HL-60 (cell line): Measurements from ENCODE around the gene SSNA1.

Experiments used
- DNase-seq, 2 experiments: peaks; one replicate each; pipeline ENCODE4 v3.0.0-alpha.2; 2010 to 2020; ENCODE audit warnings: low read depth in 1 of 2, low spot score in 1 of 2
- H3K27ac ChIP-seq: fragments of 250-450 bp; sonication (Bioruptor Pico); replicated peaks from 2 replicates; pipeline ENCODE4 v1.5.1; 2020; ENCODE audit warnings: mild to moderate bottlenecking, moderate library complexity
- H3K27me3 ChIP-seq: fragments of 250-450 bp; sonication (Bioruptor Pico); 2 replicates; pipeline ENCODE4 v1.5.1; 2021; ENCODE audit warnings: mild to moderate bottlenecking, moderate library complexity; ENCODE audit not compliant: insufficient read depth, poor library complexity, severe bottlenecking
- H3K4me3 ChIP-seq: replicated peaks from 2 replicates; pipeline ENCODE4 v1.5.1; 2011; ENCODE audit warnings: mild to moderate bottlenecking, control low read depth, low read length; ENCODE audit not compliant: insufficient read depth
- CTCF ChIP-seq: IDR thresholded peaks from one replicate; pipeline ENCODE4 v1.5.1; 2011; ENCODE audit warnings: low read length, control low read depth, inconsistent platforms; ENCODE audit not compliant: insufficient read depth
- GABPA ChIP-seq: IDR thresholded peaks from 2 replicates; pipeline ENCODE4 v1.6.1; 2012; ENCODE audit warnings: low read depth
- POLR2AphosphoS5 ChIP-seq: IDR thresholded peaks from 2 replicates; pipeline ENCODE4 v1.6.1; 2012; ENCODE audit warnings: low read depth
- SPI1 ChIP-seq: IDR thresholded peaks from 2 replicates; pipeline ENCODE4 v1.6.1; 2012; ENCODE audit warnings: low read depth, mild to moderate bottlenecking, borderline replicate concordance
- TF ChIP-seq, protein P1 (sequence below): IDR thresholded peaks from 2 replicates; pipeline ENCODE4 v1.6.1; 2012; ENCODE audit warnings: low read depth; ENCODE audit not compliant: insufficient replicate concordance

SSNA1 gene

DNA sequence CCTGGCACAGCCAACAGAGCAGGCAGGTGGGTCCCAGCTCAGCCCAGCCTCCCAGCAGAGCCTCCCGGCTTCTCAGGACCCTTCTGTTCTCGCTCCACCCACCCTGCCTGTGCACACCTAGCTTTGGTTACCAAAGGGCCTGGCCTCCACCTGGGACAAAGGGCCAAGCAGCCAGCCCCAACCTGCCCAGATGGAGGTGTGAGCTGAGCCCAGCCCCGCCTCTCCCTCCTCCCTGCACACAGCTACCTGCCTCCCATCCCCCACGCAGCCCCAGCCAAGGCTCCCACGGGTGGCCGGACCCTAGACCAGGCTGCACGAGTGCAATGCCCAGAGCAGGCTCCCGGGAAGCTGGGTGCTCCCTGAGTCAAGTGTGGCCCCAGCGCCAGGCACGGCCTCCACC is 6.4 kb downstream of the SSNA1 start:
- TF ChIP-seq, protein P1, sequence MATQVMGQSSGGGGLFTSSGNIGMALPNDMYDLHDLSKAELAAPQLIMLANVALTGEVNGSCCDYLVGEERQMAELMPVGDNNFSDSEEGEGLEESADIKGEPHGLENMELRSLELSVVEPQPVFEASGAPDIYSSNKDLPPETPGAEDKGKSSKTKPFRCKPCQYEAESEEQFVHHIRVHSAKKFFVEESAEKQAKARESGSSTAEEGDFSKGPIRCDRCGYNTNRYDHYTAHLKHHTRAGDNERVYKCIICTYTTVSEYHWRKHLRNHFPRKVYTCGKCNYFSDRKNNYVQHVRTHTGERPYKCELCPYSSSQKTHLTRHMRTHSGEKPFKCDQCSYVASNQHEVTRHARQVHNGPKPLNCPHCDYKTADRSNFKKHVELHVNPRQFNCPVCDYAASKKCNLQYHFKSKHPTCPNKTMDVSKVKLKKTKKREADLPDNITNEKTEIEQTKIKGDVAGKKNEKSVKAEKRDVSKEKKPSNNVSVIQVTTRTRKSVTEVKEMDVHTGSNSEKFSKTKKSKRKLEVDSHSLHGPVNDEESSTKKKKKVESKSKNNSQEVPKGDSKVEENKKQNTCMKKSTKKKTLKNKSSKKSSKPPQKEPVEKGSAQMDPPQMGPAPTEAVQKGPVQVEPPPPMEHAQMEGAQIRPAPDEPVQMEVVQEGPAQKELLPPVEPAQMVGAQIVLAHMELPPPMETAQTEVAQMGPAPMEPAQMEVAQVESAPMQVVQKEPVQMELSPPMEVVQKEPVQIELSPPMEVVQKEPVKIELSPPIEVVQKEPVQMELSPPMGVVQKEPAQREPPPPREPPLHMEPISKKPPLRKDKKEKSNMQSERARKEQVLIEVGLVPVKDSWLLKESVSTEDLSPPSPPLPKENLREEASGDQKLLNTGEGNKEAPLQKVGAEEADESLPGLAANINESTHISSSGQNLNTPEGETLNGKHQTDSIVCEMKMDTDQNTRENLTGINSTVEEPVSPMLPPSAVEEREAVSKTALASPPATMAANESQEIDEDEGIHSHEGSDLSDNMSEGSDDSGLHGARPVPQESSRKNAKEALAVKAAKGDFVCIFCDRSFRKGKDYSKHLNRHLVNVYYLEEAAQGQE: no peak
- no peak for TF ChIP-seq GABPA
- no peak for TF ChIP-seq CTCF
- TF ChIP-seq POLR2AphosphoS5: no peak
- Histone ChIP-seq H3K4me3 (no peak overlapping the region), H3K27ac (no peak overlapping the region), H3K27me3 (no peaks in the 10 kb centered on the region)
- DNase-seq: no peak

DNA sequence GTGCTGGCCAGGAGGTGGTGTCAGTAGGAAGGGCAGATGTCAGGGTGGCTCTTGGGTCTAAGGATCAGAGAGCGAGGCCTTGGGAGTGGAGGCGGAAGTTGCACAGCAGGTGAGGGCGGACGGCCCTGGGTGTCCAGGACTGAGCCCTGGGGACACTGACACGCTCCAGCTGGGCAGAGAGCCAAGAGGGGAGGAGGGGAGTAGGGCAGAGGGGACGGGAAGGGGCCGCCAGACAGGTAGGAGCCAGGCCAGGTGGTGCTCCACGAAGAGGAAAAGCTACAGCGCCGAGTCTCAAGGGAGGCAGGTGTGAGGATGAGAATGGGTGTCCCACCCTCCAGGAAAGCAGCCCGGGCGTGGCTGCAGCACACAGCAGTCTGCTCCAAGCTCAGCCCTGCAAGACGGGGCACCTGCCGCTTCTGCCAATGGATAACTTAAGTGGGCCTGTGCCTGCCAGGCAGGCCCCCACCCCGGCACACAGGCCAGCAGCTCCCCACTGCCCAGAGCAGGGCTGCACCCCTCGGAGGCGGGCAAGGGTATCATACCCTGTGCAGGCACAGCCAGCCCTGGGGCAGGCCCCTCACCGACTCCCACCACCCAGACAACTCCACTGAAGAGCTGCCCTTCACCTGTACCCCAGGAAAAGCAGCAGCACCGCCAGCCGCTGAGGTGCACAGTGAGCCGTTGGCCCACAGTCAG is 7.2 kb downstream of the SSNA1 start:
- H3K4me3 ChIP-seq: no peak overlapping the region
- no peak for DNase-seq
- no peak overlapping the region for H3K27ac ChIP-seq
- no peaks in the 10 kb centered on the region for H3K27me3 ChIP-seq
- TF ChIP-seq GABPA: no peak
- TF ChIP-seq, protein P1: no peak
- TF ChIP-seq CTCF: no peak
- no peak for TF ChIP-seq POLR2AphosphoS5
- TF ChIP-seq SPI1: no peak

GRCh38 chr9:137198051-137198901 is 9.8 kb downstream of the SSNA1 start:
- Histone ChIP-seq H3K27me3 (no peaks in the 10 kb centered on the region), H3K4me3 (no peak overlapping the region), H3K27ac (no peak overlapping the region)
- no peak for DNase-seq
- TF ChIP-seq POLR2AphosphoS5: no peak
- no peak for TF ChIP-seq GABPA
- TF ChIP-seq CTCF: no peak
- TF ChIP-seq, protein P1: no peak
